ENCODE results near the gene SIVA1.

GRCh38 chr14:104774453-104775072, 21.6 kb downstream of the SIVA1 start:
- TF ChIP-seq CTCF (IDR thresholded peaks at IDR 0.05) (no peak), NR1H2 (CRISPR knock-in tag; IDR thresholded peaks at IDR 0.05) (no peak)
